Stimulated activated CD4-positive, alpha-beta T cell treated with anti-CD3 and anti-CD28 coated beads, Interleukin-1b, Interleukin-23, amount 100 ng/mL, for 1 hour (primary cell): ENCODE measurements around the gene ADAR.
A peak's percentile ranks its signal among the peaks of the same experiment; 100 is the strongest.

Experiments
- DNase-seq, 2 donors: peaks; one replicate each; pipeline ENCODE4 v3.0.0-alpha.2; 2020; ENCODE audit warnings: low read depth in 2 of 2

The ADAR gene

DNA sequence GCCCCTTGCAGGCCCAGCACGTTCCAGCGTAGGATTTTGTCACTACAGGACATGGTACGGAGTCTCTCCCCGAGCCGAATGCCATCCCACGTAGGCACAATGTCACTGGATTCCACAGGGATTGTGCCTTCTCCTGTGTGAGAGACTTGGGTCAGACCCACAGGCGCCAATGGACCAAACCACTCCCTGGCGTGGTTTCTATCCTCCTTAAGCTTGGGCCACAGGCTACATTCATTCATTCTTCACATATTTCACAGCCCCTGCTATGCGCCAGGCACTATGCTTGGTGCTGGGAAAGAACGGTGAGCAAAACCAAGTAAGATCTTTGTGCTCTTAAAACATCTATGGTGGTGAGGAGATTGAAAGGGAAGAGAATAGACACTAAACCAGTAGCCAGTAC lies 21.8 kb downstream of the ADAR start:
- no peak for DNase-seq

DNA sequence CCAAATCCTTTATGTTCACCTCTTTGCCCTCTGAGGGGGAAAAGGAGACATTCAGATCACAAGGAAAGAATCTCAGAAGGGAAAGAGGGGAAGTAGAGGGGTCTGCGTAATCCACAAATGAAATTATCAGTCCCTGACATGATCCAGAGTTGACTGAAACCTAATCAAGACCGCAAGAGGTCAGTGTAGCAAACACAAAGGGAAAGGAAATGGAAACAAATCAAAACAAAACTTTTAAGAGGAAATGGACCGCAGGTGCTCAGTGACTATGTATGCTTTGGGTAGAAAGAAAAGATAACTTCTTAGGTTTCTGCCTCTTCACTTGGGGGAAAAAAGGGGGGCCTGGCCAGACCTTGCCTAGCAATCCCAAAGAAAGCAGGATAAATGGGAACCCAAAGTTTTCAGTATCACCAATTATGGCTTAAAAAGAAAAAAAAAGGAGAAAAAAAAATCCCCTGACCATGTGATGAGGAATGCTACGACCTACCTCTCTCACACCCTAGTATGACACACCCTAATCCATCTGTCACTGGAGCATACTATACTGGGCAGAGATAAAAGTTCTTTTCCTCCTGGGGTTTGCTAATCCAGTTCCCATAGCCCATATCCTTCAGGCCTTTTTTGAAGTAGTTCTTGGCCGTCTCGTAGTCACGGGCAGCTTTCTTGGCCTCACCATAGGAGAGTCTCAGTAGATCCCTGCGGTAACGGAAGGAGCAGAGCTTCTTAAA lies 23.6 kb downstream of the ADAR start:
- no peak for DNase-seq

DNA sequence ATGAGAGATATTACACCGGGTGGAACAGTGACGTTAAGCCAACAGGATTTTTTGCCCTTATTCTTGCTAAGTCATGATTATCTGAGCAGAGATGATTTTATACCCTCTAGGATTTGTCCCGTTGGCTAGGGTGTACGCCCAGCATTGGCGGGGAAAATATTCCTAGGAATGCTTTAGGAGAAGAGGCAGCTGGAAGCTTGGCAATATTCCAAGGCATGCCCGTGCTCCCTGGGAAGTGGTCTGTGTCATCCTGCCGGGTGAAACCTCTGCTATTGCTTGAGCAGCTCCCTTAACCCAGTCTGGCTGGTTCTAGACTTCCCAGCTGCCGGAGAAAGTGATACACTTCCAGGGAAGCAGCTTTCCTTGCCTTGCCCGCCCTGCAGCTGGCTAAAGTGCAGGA lies 24.2 kb downstream of the ADAR start:
- DNase-seq = no peak

DNA sequence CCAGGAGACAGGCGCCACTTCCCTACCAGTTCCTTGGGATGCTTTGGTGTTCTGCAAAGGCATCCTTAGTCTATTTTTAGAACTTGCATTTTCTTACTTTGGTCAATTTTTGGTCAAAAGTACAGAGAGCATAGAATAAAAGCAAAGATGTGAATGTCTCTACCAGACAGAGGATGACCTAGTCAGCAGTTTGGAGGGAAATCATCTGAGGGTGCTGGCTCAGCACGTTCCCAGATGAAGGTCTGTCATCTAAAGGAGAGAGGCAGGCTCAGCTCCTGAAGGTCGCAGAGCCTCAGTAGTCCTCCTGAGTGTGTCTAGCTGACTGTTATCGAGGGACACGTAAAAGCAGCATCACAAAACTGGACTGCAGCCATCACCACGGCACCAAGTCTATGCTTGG lies 25.1 kb downstream of the ADAR start:
- DNase-seq = no peak

DNA sequence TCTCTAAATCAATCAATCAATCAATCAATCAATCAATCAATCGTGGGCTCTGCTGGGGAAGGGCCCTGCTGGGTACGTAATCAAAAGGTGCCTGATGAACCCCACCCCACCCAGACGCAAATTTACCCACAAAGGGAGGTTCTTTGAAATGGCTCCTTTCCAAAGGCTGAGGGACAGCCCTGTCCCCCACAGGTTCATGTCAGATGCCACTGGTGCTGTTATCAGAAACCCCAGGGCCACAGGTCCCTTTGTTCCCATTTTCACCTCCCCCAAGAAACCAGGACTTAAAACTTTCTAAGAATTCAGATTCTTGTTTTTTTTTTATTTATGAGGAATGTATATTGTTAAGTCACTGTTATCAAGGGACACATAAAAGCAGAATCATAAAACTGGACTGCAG lies 26.2 kb downstream of the ADAR start:
- DNase-seq = no peak

DNA sequence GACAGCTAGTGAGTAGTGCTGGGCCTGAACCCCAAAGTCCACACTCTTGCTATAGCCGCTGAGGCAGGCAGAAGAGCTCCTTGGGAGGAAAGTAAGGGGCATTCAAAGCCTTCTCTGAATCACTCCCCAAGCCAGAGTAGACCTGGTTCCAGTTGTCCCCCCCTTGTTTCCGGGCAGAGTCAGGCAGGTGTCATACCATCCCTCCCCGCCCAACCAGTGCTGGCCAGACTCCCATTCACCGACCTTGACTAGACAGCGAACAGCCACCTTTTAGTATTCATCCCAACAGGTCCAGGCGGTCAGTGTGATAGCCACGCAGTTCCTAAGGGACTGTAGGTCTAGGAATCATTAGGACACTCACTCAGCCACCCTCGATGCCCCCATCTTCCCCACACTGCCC lies 28.6 kb downstream of the ADAR start:
- no peak for DNase-seq

DNA sequence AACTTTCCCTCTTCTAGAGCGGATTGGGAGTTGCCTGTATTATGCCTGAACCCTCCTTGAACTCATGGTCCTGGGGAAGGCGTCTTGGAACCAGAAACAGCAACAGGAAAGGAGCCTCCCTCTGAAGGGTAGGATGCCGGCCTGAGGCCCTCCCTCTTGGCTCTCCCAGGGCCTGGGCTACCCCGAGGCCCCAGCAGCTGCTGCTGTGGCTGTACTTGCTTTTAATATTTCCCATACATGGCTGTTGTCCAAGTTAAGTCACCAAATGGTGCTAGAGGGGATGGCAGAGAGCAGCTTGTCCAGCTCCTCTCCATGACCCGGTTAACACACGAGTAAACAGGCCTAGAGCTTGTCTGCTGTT lies 29.9 kb downstream of the ADAR start:
- DNase-seq = no peak

DNA sequence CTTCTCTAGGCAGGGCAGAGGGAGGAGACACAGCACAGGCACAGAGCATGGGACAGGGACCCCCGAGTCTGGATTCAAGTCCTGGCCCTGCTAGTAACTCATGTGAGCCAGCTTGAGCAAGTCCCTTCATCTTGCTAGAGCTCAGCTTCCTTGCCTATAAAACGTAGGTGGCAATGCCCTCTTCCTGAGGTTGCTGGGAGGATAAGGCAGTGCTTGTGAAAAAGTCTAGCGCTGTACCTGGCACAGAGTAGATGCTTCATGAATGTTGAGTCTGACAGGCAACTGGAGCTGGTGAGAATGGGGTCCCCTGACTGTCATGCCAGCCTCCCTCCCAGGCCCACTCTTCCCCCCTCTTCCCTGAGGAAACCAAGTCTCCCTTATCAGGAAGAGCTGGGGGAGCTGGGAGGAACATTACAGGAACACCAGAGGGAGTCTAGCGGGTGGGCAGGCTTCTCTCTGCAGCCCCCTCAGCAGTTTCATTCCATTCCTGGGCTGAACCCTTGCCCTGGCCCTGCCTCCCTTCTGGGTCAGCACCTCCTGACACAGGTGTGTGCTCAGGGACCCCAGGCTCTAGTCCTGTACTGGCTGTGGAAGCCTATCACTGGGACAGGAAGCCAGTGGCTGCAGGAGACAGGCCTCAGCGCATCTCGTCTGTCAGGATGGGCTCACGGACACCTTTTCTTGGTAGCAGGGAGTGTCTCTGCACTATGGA lies 30.5 kb downstream of the ADAR start:
- DNase-seq = no peak

DNA sequence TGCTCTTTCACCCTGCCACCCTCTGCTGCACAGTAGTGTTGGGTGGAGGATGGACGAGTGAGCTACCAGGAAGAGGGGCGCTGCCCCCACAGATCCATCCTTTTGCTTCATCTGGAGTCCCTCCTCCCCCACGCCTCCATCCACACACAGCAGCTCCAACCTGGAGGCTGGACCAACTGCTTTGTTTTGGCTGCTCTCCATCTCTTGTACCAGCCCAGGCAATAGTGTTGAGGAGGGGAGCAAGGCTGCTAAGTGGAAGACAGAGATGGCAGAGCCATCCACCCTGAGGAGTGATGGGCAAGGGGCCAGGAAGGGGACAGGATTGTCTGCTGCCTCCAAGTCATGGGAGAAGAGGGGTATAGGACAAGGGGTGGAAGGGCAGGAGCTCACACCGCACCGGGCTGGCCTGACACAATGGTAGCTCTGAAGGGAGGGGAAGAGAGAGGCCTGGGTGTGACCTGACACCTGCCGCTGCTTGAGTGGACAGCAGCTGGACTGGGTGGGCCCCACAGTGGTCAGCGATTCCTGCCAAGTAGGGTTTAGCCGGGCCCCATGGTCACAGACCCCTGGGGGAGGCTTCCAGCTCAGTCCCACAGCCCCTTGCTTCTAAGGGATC lies 31.9 kb downstream of the ADAR start:
- DNase-seq = no peak

DNA sequence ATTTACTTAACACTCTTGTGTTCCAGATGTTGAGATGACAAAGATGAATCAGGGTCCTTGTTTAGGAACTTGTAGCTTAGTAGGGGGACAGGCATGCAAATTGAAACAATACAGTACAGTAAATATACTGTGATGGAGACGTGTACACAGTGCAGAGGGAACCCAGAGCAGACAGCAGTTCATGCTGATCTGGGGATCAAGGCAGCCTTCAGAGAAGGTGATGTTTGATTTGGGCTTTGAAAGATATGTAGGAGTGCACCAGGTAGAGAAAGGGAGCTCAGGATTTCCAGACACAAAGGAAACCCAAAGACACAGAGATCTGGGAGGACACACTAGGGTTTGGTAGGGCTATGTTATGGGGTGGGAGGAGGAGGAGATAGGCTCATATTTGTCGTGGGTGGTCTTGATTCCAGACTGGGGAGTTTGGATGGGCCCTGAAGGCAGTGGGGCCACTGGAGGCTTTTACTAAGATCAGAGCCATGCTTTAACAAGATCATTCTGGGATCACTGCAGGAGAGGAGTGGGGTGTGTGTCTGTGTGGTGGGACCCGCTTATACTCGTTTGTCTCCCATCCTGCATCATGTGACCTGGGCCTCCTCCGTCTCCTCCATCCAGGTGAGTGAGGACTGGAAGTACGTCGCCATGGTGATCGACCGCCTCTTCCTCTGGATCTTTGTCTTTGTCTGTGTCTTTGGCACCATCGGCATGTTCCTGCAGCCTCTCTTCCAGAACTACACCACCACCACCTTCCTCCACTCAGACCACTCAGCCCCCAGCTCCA lies 32.6 kb downstream of the ADAR start:
- no peak for DNase-seq

DNA sequence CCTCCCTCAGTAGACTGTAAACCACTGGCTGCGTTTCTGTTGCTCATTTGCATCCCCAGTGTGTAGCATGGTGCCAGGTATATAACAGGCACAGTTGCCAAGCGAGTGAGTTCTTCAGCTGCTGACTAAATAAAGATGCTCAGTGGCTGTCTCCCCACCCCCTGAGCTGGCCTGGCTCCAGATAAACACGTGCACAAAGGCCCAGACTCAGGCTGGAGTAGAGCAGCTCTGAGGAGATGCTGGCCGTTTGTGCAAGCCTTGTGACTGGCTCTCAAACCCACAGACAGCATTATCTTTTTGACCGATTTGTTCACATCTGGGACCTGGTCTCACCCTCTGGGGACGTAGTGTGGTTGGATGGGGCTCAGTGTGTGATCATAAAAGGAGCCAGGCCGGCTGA lies 33.3 kb downstream of the ADAR start:
- DNase-seq = no peak

DNA sequence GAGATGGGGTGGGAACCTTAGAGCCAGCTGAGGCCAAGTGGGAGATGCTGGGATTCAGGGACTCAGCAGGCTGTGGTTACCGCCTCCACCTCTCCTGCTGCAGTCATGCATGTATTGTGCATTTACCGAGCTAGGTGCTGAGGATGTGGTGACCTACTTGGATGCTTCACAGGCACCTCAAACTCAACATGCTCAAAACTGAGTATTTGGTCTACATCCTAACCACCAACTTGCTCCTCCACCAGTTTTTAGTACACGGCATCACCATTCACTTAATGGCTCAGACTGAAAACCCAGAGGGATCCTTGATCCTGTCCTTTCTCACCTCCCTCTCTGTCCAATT lies 34.8 kb downstream of the ADAR start:
- no peak for DNase-seq

DNA sequence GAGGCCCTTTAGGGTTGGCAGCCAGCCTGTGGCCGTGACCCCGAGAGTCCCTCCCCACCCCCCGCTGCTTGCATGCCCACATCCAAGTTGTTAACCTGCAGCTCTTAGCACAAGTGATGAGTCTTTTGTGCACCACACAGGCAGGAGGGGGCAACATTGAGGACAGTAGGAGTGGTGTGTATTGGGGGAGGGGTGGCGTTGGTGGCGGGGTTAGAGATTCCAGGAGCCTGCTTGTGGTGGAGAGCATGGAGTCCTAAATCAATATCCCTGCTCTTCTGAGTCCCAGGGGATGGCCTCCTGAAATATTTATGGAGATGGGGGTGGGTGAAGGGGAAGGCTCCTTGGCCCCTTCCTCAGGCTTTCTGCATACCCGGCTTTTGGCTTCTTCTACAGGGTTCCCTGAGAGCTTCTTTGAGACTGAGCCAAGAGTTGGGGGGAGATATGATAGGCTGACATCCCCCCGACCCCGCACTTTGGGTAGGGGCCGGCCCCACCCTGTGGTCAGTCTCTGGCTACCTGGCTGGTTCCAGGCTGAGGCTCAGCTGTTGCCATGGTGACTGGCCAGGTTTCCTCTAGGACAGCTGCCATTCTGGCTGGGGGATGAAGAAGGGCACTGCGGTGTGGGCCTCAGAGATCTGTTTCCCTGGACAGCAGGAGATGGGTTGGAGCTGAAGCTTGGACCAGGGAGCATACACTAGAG lies 35.4 kb downstream of the ADAR start:
- DNase-seq = no peak

DNA sequence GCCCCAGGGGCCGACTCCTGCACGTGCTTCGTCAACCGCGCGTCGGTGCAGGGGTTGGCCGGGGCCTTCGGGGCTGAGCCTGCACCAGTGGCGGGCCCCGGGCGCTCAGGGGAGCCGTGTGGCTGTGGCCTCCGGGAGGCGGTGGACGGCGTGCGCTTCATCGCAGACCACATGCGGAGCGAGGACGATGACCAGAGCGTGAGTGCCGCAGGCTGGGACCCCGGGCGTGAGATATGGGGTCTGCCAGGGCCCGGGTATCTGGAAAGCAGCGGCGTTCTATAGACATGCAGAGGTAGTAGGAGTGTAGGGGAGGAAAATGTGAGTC lies 36.1 kb downstream of the ADAR start:
- DNase-seq = no peak

DNA sequence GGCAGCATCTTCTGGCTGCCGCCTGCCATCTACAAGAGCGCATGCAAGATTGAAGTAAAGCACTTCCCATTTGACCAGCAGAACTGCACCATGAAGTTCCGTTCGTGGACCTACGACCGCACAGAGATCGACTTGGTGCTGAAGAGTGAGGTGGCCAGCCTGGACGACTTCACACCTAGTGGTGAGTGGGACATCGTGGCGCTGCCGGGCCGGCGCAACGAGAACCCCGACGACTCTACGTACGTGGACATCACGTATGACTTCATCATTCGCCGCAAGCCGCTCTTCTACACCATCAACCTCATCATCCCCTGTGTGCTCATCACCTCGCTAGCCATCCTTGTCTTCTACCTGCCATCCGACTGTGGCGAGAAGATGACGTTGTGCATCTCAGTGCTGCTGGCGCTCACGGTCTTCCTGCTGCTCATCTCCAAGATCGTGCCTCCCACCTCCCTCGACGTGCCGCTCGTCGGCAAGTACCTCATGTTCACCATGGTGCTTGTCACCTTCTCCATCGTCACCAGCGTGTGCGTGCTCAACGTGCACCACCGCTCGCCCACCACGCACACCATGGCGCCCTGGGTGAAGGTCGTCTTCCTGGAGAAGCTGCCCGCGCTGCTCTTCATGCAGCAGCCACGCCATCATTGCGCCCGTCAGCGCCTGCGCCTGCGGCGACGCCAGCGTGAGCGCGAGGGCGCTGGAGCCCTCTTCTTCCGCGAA lies 36.6 kb downstream of the ADAR start:
- no peak for DNase-seq

DNA sequence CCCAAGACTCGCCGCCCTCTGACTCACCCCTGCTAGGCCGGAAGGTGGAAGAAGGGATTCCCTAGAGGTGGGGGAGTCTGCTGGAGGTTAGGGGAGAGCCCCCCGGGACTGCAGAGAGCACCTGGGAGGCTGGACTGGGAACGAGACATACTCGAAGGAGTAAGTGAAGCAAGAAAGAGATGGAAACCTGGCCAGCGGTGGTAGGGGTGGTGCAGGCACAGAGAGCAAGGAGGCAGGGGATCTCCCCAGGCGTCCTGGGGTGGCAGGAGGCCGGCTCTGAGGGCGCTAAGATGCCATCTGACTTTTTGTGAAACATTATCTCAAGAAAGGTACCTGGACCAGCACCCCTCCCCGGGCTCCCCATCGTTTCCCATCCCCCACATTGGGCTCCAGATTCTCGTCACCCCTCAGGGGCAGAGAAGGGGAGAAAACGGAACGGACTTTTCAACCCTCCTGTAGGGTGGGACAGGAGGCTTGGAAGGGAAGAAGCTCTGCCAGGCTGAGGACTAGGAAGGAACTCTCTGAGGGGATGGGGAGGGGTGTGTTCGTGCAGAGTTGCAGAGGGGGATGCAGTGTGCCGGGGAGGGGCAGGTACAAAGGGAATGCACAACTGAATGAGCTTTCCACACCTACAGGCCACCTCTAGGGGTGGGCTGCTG lies 39.7 kb downstream of the ADAR start:
- no peak for DNase-seq

DNA sequence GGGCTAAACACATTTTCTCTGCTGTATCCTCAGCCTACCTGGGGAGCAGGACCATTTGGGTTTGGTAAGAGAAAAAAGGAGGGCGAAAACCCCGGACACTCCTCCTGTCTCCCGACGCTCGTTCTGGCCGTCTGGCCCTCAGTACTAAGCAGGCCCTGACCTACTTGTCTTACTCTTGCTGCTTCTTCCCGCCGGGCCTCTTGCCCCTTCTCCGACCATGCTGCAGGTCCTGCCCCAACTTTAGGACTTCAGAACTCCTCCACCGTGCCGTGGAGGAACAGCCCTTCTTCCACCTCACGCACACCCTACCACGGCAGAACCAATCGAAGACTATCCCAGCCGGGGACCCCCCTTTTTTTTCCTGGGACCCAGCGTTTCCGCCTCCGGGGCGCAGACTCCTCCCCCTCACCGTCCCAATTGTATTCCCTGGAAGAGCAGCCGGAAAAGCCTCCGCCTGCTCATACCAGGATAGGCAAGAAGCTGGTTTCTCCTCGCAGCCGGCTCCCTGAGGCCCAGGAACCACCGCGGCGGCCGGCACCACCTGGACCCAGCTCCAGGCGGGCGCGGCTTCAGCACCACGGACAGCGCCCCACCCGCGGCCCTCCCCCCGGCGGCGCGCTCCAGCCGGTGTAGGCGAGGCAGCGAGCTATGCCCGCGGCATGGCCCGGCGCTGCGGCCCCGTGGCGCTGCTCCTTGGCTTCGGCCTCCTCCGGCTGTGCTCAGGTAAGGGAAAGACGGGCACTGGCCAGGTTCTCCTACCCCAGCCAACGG lies 40.4 kb downstream of the ADAR start, which contains the start of gene CHRNB2:
TSS of gene CHRNB2 (plus strand) at position 393 of the 771 bp plus-strand sequence. CDS start at position 660, 267 bp downstream.
- DNase-seq = peak; percentile 35 to 60

DNA sequence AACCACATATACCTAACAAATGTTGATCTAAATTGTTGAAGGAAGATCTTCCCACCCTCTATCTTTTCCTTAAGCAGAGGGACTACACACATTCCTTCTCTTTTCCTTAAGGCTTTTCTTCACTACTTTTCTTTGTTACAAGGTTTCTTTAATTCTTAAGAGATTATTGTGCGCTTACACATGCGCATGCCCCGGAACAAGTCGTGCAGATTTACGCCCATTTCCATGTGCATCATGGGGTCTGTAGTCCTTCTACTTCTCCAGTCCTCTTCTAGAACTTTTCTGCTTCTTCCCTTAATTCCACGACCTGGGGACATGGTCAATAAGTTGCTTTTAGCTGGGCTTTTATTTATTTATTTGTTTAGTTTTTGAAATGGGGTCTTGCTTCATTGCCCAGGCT lies 42.1 kb downstream of the ADAR start:
- DNase-seq = no peak

DNA sequence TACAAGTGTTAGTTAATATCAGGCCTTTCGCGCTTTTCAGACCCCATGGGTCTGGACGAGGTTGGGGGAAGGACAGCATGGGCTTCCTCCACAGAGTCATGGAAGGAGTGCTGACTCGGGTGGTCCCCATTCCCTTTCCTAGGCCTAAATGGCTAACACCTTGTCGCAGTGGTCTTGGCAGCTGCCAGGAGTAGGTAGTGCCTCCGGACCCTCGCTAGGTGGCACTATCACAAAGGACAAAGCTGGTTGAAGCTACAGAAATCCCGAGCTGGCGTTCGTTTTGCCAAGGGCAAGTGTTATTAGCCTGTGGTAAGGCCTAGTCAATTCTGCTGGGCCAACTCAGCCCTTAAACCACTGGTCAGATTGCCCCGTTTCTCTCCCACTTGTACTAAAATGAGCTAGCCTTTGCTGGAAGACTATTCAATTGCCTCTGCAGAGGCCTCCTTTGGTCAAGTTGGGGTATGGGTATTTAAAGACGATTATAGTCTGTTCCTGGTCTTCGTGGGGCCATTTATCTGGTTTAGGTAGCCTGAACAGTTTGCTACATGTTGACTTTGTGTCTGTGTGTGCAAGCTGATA lies 48.4 kb downstream of the ADAR start:
- DNase-seq = peak; percentile 52 to 57
